GM12892 (cell line): Measurements from ENCODE around the gene OCEL1.

ENCODE experiments used
- DNase-seq: peaks from one replicate; pipeline ENCODE4 v3.0.0; 2011; ENCODE audit not compliant: insufficient read length
- FAIRE-seq: peaks from 2 replicates; lab custom pipeline; 2011; peaks lifted over from hg19 to GRCh38; lab: Jason Lieb, UNC
- POLR2A ChIP-seq: IDR thresholded peaks from 2 replicates; pipeline ENCODE4 v1.6.1; 2011; ENCODE audit warnings: low read depth, low read length, control low read depth
- POLR2AphosphoS5 ChIP-seq: IDR thresholded peaks from 2 replicates; pipeline ENCODE4 v1.6.1; 2011; ENCODE audit warnings: low read depth, low read length, control low read depth
- TAF1 ChIP-seq: IDR thresholded peaks from 2 replicates; pipeline ENCODE4 v1.6.1; 2011; ENCODE audit warnings: low read depth, mild to moderate bottlenecking, control low read depth, low read length, borderline replicate concordance

Gene OCEL1

GRCh38 chr19:17196610-17197009, 29.4 kb upstream of the OCEL1 start:
- DNase-seq (no peak), FAIRE-seq (no peak)
- TF ChIP-seq POLR2AphosphoS5 (no peak), POLR2A (no peak), TAF1 (no peak)

GRCh38 chr19:17197666-17198065, 28.4 kb upstream of the OCEL1 start:
- FAIRE-seq = no peak
- DNase-seq = no peak
- no peak for TF ChIP-seq TAF1
- no peak for TF ChIP-seq POLR2A
- TF ChIP-seq POLR2AphosphoS5 = no peak

GRCh38 chr19:17200408-17201079, 25.5 kb upstream of the OCEL1 start:
- TF ChIP-seq TAF1 = no peak
- TF ChIP-seq POLR2AphosphoS5 = 0 out of 2 replicates have a peak, but pooled peaks have one; percentile 26
- FAIRE-seq (no peak), DNase-seq (no peak)

GRCh38 chr19:17202249-17202648, 23.8 kb upstream of the OCEL1 start:
- no peak for DNase-seq
- peak; percentile 62 for FAIRE-seq
- no peak for TF ChIP-seq TAF1
- TF ChIP-seq POLR2AphosphoS5 = peak; percentile 62
- peak; percentile 30 for TF ChIP-seq POLR2A

GRCh38 chr19:17202713-17203112, 23.3 kb upstream of the OCEL1 start:
- DNase-seq (no peak), FAIRE-seq (no peak)
- TF ChIP-seq TAF1 = no peak
- no peak for TF ChIP-seq POLR2AphosphoS5
- TF ChIP-seq POLR2A = no peak; the same call in 1 of the 2 replicates

- FAIRE-seq (no peak), DNase-seq (peak; percentile 58)
- TF ChIP-seq TAF1 = no peak
- peak; percentile 45 for TF ChIP-seq POLR2AphosphoS5
- peak; percentile 43; the same call in 1 of the 2 replicates for TF ChIP-seq POLR2A
Observed at GRCh38 chr19:17205237-17206140, 20.5 kb upstream of the OCEL1 start.

GRCh38 chr19:17206736-17207581, 19.1 kb upstream of the OCEL1 start:
- no peak for FAIRE-seq
- no peak for DNase-seq
- no peak for TF ChIP-seq POLR2AphosphoS5
- TF ChIP-seq POLR2A = no peak
- no peak for TF ChIP-seq TAF1

- DNase-seq = peak; percentile 68
- TF ChIP-seq TAF1 (no peak), POLR2A (0 out of 2 replicates have a peak, but pooled peaks have one; percentile 3), POLR2AphosphoS5 (peak; percentile 12)
- peak; percentile 90 for FAIRE-seq
Observed at GRCh38 chr19:17209126-17210036, 16.6 kb upstream of the OCEL1 start.

- no peak for TF ChIP-seq TAF1
- TF ChIP-seq POLR2AphosphoS5 = no peak
- no peak for TF ChIP-seq POLR2A
- FAIRE-seq = peak; percentile 9
Observed at GRCh38 chr19:17210296-17210695, 15.7 kb upstream of the OCEL1 start.

GRCh38 chr19:17211547-17212446, 14.2 kb upstream of the OCEL1 start:
- DNase-seq (no peak), FAIRE-seq (no peak)
- TF ChIP-seq POLR2AphosphoS5 (no peak), POLR2A (no peak), TAF1 (no peak)

More at GRCh38 chr19:17210296-17210695, 15.7 kb upstream of the OCEL1 start:
- no peak for DNase-seq
